Endothelial cell of umbilical vein (primary cell): ENCODE measurements around the gene FHIT.

Experiments used
- CTCF ChIP-seq, 2 donors: IDR thresholded peaks; 1 replicate in 1 of 2; 2 replicates in 1 of 2; pipeline ENCODE4 v1.5.1; 2011; ENCODE audit warnings: low read length in 2 of 2, mild to moderate bottlenecking in 2 of 2, moderate library complexity in 2 of 2, control low read depth in 1 of 2, inconsistent platforms in 1 of 2, low read depth in 1 of 2; ENCODE audit not compliant: insufficient read depth in 1 of 2; ENCODE audit errors: extremely low read depth in 1 of 2
- EZH2 ChIP-seq: IDR thresholded peaks from 2 replicates; pipeline ENCODE4 v1.6.1; 2012; ENCODE audit warnings: borderline replicate concordance, low read depth, mild to moderate bottlenecking, moderate library complexity, low read length, inconsistent platforms; ENCODE audit not compliant: severe bottlenecking
- FOS ChIP-seq: IDR thresholded peaks from 2 replicates; pipeline ENCODE4 v1.6.1; 2011; ENCODE audit warnings: mild to moderate bottlenecking, low read length, moderate library complexity, borderline replicate concordance; ENCODE audit not compliant: insufficient read depth
- GATA2 ChIP-seq: IDR thresholded peaks from 2 replicates; pipeline ENCODE4 v1.7.0; 2011; ENCODE audit warnings: low read depth, mild to moderate bottlenecking, moderate library complexity, mixed read lengths, low read length; ENCODE audit not compliant: insufficient read length, insufficient read depth
- JUN ChIP-seq: IDR thresholded peaks from 2 replicates; pipeline ENCODE4 v1.6.1; 2011; ENCODE audit warnings: borderline replicate concordance, low read depth; ENCODE audit not compliant: insufficient read length, insufficient read depth
- MAX ChIP-seq: IDR thresholded peaks from 2 replicates; pipeline ENCODE4 v1.6.1; 2011; ENCODE audit not compliant: insufficient read depth, insufficient read length
- MYC ChIP-seq: IDR thresholded peaks from one replicate; pipeline ENCODE4 v1.6.1; 2011; ENCODE audit warnings: mild to moderate bottlenecking, low read depth, low read length
- POLR2A ChIP-seq: IDR thresholded peaks from 2 replicates; pipeline ENCODE4 v1.6.1; 2012; ENCODE audit warnings: low read depth, mild to moderate bottlenecking, control low read depth, low read length
- POLR2AphosphoS5 ChIP-seq: IDR thresholded peaks from 2 replicates; pipeline ENCODE4 v1.6.1; 2012; ENCODE audit warnings: low read depth, mild to moderate bottlenecking, control low read depth, low read length, moderate library complexity; ENCODE audit not compliant: insufficient read depth

- TF ChIP-seq CTCF (IDR thresholded peaks at IDR 0.05; ENCODE audit: extremely low read depth in 1 of 2, insufficient read depth in 1 of 2, low read depth in 1 of 2, low read length in 2 of 2) = no peak
- no peak for TF ChIP-seq FOS
- TF ChIP-seq POLR2AphosphoS5 = no peak
- TF ChIP-seq POLR2A = no peak
- no peak for TF ChIP-seq EZH2
- no peak for TF ChIP-seq MYC
- no peak for TF ChIP-seq MAX
- no peak for TF ChIP-seq JUN
- TF ChIP-seq GATA2 = no peak
Measured at GRCh38 chr3:60469481-60469880, 781.8 kb downstream of the FHIT start.
